Liver (tissue), 3 donors: Measurements from ENCODE around the gene SKOR1.

ENCODE experiments used
- EGR1 ChIP-seq, 2 donors: IDR thresholded peaks; 2 replicates each; pipeline ENCODE4 v1.6.1; 2016 to 2018; ENCODE audit warnings: antibody characterized with exemption in 2 of 2, low read depth in 2 of 2
- HNF4A ChIP-seq, 2 donors: conservative IDR thresholded peaks; 2 replicates each; pipeline ENCODE4 v1.6.1; 2016; ENCODE audit warnings: antibody characterized with exemption in 2 of 2, mild to moderate bottlenecking in 2 of 2
- REST ChIP-seq: IDR thresholded peaks from 2 replicates; pipeline ENCODE4 v1.6.1; 2016; ENCODE audit warnings: antibody characterized with exemption, mild to moderate bottlenecking
- RXRA ChIP-seq, 2 donors: IDR thresholded peaks; 2 replicates each; pipeline ENCODE4 v1.6.1; 2017 to 2018; ENCODE audit warnings: antibody characterized with exemption in 2 of 2, mild to moderate bottlenecking in 1 of 2
- SP1 ChIP-seq: IDR thresholded peaks from 2 replicates; pipeline ENCODE4 v1.6.1; 2018; ENCODE audit warnings: antibody characterized with exemption, mild to moderate bottlenecking
- TAF1 ChIP-seq: conservative IDR thresholded peaks from 2 replicates; pipeline ENCODE4 v1.6.1; 2016; ENCODE audit warnings: antibody characterized with exemption, mild to moderate bottlenecking
- TF ChIP-seq, protein P1 (sequence below): fragments of 150-350 bp; IDR thresholded peaks from 2 replicates; pipeline ENCODE4 v1.5.1; 2017; ENCODE audit warnings: improper control_type of control experiment, low read depth, low read length; ENCODE audit not compliant: missing input control
- donor health status: healthy.
- donor health status: healthy.

GRCh38 chr15:67809441-67809840, 15.9 kb upstream of the SKOR1 start:
- TF ChIP-seq, protein P1, sequence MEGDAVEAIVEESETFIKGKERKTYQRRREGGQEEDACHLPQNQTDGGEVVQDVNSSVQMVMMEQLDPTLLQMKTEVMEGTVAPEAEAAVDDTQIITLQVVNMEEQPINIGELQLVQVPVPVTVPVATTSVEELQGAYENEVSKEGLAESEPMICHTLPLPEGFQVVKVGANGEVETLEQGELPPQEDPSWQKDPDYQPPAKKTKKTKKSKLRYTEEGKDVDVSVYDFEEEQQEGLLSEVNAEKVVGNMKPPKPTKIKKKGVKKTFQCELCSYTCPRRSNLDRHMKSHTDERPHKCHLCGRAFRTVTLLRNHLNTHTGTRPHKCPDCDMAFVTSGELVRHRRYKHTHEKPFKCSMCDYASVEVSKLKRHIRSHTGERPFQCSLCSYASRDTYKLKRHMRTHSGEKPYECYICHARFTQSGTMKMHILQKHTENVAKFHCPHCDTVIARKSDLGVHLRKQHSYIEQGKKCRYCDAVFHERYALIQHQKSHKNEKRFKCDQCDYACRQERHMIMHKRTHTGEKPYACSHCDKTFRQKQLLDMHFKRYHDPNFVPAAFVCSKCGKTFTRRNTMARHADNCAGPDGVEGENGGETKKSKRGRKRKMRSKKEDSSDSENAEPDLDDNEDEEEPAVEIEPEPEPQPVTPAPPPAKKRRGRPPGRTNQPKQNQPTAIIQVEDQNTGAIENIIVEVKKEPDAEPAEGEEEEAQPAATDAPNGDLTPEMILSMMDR, result no peak
- TF ChIP-seq TAF1 (no peak), EGR1 (IDR thresholded peaks at IDR 0.05; ENCODE audit: low read depth in 2 of 2) (no peak), REST (no peak), HNF4A (conservative IDR thresholded peaks at IDR 0.05) (no peak), SP1 (no peak), RXRA (IDR thresholded peaks at IDR 0.05) (no peak)
